Measurements from ENCODE around the gene FXYD2. TPM values are rescaled to one million over a fixed set of nuclear protein-coding genes. Genes with fewer than 3 reads are reported as not detected.

FXYD2 gene
- total RNA-seq, 1 donor from 2014 or later: 1.6 TPM

DNA sequence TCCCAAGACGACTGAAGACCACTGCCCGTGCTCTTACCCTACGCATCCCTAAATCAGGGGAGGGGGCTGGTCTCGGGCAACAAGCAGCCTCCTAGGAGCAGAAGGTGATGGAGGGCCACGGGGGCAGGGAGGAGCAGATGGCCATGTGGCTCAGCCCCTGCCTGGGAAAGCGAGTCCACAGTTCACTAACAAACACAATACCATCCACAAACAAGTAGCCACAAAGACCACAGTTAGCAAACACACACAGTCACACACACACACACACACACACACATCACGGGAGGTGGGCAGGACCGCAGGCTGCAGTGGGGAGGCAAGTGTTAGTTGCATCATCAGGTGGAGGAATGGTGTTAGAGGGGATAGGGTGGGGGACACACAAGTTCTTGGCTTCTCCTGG is 13.2 kb upstream of the FXYD2 start:
- DNase-seq (ENCODE audit: low spot score): peak; percentile 67
- intact Hi-C loops (cut with DNase I): no loop called here

DNA sequence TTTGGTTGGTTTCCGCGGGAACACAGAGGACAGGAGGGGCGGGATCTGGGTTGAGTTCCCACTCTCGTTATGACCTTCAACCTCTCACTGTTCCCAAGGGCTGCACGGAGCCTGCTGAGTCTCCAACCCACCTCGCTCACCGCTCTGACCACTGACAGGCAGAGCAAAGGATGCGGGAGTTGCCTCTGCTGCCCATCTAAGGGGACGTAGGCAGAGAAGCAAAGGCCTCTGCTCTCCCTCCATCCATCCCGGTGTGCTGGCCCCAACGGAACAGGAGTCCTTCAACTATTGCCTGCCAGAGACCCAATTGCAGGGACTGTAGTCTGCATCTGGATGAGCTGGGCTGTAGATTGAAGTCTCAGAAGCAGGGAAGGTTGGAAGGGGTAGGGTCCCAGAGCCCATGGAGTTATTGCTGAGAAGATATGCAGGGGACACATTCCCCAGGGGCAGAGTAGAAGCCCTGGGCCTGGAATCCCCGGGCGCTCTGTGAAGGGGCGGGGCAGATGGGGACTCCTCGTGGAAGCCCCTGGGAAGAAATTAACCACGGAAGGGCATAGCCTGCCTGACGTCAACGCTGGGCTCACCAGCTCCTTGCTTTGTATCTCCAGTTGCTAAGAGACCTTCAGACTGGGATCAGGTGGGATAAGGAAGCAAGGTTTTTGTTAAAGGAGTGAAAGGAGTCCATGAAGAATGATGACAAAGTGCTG is 12.7 kb upstream of the FXYD2 start:
- peak; percentile 59 for DNase-seq (ENCODE audit: low spot score)
- intact Hi-C loops (cut with DNase I): no loop called here

DNA sequence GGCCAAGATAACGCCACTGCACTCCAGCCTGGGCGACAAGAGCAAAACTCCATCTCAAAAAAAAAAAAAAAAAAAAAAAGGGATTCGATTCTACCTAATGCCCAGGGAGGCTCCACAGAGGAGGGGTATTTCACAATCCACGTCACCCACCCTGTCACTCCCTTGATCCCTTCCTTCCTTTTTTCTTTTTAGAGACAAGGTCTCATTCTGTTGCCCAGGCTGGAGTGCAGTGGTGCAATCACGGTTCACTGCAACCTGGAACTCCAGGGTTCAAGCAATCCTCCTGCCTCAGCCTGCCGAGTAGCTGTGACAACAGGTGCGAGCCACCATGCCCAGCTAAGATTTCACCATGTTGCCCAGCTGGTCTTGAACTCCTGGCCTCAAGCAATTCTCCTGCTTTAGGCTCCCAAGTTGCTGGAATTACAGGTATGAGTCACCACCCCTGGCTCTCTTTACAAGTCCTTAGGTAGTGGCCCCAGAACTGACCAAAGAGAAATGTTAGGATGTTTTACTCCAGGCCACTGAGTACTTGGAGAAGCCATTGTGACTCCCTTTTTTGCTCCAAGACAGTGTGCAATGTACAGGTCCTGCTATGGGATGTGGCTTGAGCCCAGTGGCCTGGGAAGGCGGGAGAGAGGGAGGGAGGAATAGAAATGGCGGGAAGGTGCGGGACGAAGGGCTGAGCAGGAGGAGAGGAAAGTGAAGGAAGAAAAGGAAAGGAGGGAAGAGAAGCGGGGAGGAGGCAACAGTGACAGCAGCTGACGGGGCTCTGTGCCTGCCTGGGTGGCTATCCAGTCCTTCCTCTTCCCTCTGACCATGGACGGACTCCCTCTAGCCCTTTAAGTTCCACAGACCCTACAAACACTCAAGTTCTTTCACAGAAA is 11.8 kb upstream of the FXYD2 start:
- DNase-seq (ENCODE audit: low spot score): peak; percentile 54
- intact Hi-C loops (cut with DNase I): no loop called here

DNA sequence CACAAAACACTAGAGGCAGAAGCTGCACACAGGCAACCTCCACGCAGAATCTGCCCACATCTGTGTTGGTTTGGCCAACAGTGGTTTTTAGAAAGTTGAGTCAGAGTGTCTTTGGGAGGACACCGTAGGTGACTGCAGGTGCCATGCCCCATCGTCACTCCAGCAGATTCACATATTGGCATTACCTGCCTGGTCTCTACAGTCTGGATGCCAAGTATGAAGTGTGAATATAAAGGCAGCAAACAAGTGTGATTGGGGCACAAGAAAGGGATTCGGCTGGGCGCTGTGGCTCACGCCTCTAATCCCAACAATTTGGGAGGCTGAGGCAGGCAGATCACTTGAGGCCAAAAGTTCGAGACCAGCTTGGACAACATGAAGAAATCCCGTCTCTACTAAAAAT is 11.0 kb upstream of the FXYD2 start:
- DNase-seq (ENCODE audit: low spot score): peak; percentile 15
- intact Hi-C loops (cut with DNase I): no loop called here

DNA sequence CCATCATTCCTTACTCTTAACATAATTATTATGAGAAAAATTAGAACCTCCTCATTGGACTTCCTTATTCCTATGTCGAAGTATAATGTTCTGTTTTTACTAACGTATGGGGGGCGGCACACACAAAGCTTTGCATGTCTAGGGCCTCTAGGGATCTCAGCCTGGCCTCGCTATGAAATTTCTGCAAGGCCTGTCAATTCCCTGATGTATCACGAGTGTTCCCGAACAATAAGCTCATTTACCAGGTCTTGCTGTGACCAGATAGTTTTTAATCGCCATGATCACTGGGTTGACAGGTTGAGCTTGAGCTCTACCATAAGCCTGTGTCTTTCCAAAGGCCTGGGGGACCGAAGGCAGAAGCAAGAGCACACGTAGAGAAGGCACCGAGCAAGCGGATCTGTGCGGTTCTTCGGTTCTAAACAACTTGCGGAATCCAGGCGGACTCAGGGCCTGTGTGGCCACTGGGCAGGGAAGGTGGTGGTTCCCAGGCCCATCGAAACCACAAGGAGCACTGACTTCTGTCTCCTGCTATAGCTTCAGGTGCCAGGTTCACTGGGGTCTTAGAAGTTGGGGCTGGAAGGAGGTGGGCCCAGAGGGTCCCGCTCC is 10.4 kb upstream of the FXYD2 start:
- peak; percentile 29 for DNase-seq (ENCODE audit: low spot score)
- intact Hi-C loops (cut with DNase I): no loop called here

DNA sequence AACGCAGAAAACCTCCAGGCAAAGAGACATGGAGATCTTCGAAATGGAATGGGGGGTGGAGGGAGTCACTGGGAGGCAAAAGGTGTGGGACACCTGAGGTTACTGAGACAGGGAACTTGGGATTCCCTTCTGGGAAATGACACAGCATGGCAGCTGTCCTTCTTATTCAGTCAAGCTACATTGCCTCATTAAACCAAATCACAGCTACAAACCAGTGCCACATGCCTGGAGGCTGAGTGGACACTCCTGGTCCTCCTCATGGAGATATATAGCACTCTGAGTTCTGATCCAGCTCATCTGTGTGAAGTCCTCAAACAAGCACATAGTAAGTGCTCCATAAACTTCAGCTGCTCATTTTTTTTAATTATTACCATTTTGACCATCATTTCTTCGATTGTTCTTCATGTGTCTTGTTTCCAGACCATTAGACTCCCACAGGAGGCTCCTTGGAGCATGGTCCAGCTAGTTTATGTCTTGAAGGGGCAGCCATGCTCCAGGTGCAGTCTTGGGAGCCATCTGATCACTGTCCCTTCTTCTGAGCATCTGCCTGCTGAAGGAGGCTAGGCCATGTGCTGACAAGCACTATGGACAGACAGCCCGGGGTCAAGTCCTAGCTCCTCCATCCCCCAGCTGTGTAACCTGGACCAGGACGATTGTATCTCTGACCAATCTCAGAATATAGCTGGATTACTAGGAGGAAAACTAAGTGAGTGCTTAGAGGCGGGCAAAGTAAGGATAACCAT is 9.7 kb upstream of the FXYD2 start:
- DNase-seq (ENCODE audit: low spot score): peak; percentile 56
- intact Hi-C loops (cut with DNase I): no loop called here

DNA sequence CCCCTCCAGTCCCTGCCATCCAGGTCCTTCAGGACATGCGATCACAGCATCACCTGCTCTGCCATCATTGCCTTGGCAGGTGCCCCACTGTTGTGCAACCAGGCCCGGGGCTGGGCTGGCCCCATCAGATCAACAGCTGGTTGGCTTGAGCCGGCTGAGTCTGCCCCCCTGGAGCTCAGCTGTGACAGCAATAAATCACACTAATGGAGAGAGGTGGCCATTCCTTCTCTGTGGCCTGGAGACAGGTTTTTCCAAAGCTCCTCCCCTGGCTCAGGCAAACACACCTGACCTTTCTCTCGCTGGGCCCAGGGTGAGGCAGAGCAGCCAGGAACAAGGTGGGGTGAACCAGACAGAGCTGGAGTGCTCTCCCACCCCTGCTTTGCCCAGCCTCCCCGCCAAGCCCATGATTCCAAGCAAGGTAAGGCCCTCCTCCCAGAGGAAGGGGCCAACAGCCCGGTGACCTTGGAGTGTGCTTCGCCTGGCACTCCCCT is 8.9 kb upstream of the FXYD2 start:
- intact Hi-C loops (cut with DNase I): no loop called here
- peak; percentile 63 for DNase-seq (ENCODE audit: low spot score)

DNA sequence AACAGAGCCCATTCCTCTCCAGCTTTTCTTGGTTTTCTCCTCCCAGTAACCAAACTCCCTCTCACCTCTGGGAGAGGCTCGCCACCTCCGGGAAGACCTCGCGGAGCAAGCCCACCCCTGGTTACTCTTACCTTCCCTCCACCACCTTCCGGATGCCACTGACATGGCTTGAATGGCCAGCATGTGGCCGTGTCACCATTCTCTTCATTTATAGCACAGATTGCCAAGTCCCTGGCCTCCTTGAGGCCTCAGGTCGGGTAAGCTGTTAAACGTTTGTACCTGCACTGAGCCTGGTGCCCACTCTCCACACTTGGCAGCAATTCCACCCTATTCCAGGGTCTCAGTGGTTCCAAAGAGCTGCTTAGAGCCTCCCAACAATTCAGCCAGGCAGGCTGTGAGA is 8.0 kb upstream of the FXYD2 start:
- intact Hi-C loops (cut with DNase I): no loop called here
- peak; percentile 59 for DNase-seq (ENCODE audit: low spot score)

DNA sequence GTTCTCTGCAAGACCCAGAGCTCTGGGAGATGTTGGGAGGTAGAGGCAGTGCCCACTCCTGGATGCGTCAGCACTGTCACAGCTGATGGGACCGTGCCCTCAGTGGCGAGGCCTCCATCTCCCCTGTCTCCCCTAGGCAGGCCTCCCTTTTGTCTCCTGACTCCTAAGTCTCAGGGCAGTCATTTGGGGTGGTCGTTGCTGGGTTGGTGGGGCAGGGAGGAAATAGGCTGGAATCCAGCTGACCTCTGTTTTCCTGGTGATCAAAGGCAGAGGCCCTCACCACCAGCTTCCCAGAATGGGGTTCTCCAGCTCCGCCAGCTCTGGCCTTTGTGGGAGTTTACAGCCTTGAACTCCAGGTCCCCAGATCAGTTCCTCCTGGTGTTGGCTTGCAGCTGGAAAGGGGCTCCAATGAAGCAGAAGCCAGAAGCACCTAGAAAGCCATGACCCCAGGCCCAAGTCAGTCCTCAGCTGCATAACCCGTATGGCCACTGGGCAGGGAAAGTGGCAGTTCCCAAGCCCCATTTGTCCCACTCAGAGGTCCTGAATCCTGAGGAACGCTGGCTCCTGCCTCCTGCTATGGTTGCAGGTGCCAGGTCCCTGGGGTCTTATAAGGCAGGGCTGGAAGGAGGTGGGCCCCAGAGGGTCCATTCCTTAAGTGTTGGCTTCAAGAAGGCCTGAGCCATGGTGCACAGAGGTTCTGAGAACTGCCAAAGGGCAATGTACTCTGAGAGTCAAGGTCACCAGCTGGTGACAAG is 7.3 kb upstream of the FXYD2 start:
- peak; percentile 46 for DNase-seq (ENCODE audit: low spot score)
- intact Hi-C loops (cut with DNase I): no loop called here

DNA sequence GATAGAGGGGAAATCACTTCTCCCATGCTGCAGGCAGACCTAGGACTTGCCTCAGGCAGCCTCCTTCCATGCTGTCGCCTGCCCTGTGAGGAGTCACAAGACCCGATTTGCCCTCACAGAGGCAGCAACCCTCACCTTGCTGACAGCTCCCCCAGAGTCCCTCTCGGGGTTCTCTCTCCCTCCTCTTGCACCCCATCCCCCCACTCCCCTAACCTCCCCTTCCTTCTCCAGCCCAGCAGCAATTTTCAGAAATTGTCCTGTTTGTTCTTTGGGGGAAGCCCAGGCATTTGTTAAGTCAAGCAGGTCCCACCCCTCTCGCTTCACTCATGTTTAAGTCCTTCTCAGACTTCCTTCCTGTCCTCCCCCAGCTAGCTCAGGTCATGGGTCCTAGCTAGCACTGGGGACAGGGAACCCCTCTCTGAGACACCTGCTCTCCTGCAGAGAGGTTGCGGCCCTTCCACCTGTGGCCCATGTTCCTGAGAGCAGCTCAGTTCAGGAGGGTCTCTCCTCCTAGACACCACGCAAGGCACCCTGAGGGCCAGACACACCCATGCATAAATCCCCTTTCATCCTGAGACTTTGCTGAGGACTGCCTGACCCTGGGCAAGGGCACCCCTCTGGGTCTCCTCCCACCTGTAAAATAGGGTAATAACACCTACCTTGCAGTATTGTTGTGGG is 6.3 kb upstream of the FXYD2 start:
- DNase-seq (ENCODE audit: low spot score): peak; percentile 63
- intact Hi-C loops (cut with DNase I): no loop called here

DNA sequence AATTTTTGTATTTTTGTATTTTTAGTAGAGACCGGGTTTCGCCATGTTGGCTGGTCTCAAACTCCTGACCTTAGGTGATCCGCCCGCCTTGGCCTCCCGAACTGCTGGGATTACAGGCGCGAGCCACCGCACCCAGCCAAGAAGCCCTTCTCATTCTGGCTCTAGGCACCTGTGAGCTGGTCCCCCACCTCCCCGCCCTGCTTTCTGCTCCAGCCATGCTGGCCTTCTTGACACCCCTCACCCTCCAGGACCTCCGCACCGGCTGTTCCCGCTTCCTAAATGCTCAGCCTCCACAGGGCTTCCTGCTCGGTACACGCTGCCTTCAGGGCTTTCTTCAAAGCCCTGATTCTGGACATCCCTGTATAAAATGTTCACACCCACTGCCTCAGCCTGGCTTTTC is 5.5 kb upstream of the FXYD2 start:
- intact Hi-C loops (cut with DNase I): no loop called here
- peak; percentile 61 for DNase-seq (ENCODE audit: low spot score)

DNA sequence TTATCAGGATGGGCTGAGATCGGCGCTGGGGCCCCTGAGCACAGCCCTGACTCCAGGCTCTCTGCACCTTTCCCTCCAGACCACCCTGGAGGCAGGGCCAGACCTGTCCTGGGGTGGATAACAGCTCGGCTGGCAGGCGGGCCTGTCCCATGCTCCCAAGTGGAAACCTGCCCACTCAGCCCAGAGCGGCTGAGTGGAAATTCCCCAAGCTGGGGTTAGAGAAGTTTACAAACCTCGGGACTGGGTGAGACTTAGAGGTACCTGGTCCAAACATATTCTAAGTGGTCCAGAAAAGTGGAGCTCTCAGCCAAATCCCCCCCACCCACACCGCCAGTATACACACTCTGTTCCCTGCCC is 4.8 kb upstream of the FXYD2 start:
- intact Hi-C loops (cut with DNase I): no loop called here
- peak; percentile 14 for DNase-seq (ENCODE audit: low spot score)

DNA sequence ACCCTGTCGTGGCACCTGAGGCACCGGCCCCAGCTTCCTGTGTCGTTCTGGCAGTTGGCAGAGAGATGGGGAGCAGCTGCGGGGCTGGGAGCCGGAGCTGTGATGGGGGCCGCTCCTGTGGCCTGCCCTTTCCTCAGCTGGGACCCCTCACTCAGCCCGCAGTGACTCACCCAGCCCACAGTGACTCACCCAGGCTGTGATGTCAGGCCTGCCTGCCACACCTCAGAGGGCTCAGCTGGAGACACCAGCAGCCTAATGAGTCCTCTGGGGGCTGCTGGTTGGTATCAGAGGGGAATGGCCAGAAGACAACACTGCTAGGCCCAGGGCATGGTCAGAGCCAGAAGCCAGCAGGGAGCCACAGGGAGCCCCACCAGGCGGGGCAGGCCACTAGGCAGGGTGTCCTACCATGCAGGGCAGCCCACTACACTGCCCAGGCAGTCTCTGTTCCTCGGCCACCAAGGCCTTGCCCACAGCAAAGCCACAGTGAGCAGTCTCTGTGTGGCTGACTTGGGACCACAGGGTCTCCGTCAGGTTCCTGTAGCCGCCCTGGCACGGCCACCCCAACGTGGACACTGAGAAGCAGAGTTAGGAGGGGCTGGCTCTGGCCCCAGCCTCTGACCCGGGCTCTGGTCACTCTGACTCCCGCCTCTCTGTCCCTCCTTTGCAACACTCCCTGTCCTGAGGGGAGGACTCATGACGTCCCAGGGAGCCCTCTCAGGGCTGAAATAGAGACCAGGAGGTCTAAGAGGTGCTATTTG is 4.2 kb upstream of the FXYD2 start:
- intact Hi-C loops (cut with DNase I): no loop called here
- DNase-seq (ENCODE audit: low spot score): peak; percentile 75

DNA sequence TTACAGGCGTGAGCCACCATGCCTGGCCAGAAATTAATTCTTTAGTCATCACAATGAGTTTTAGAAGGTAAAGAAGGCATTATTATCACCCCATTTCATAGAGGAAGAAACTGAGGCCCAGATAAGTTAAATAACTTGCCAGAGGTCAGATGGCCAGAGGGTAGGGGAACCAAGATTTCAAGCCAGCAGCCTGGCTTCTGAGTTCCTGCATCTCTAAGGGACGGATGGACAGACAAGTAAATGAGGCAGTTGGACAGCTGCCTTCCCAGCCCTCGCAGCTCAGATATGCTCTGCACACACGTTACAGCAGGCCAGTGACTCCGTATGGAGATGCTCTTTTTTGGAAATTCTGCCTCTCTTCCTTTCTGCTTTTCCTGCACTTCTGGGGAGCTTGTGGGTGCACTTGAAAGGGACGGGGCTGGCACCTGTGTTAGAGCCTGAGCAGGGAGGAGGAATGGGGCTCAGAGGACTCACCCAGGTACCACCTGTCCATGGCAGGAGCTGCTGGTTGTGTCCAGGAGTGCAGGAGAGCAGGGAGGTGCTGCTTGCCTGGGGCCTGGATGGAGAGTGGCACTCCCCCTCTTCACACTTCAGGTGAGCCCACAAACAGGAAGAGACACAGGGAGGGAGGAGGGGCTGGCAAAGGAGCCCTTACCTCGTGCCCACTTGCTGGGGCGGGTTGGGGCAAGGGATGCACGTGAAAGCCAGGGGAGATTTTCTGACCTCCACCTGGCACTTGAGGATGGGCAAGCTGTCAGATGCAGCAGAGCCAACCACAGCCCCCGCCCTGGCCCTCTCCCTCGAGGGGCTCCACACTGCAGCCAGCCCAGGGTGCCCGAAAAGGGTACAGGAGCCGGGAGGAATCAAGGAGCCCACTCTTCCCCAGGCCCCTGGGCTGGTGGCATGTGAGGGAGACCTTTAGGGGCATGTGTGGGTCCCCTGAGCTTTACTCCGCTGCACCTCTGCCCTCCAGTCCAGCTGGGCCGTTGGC is 3.3 kb upstream of the FXYD2 start:
- peak; percentile 61 for DNase-seq (ENCODE audit: low spot score)
- intact Hi-C loops (cut with DNase I): no loop called here

DNA sequence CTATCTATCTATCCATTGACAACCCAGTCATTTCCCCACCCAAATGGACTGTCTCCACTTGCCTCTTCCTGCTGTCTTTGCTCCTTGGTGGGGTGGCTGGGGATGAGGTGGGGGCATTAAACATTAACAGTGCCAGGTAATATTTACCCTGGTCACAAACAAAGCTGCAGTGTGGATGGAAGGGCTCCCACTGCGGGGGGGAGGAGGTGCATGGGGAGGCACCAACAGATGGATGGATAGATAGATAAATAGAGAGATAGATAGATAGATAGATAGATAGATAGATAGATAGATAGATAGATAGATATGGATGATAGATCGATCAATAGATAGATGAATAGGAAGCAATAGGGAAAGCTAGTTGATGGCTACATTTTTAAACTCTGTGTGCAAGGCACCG is 2.3 kb upstream of the FXYD2 start:
- no peak for DNase-seq (ENCODE audit: low spot score)
- intact Hi-C loops (cut with DNase I): no loop called here

DNA sequence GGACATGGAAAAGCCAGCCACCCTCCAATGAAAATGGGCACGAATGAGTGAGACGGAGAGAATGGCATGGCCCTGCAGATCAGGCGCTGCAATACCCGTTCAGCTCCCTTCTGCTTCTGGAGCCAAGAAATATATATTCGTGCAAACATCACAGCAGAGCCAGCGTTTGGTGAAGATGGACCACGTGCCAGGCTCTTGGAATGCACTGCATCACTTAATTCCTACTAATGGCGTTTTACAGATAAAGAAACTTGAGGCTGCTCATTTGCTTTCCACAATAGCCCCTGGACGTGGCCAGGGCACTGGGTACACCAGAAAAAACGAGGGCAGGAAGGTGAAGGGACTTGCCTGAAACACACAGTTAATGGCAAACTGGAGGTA is 1.6 kb upstream of the FXYD2 start:
- DNase-seq (ENCODE audit: low spot score): no peak
- intact Hi-C loops (cut with DNase I): no loop called here

Measured in cardiac septum (tissue), 1 donor.